HEK293 (cell line): Measurements from ENCODE around the gene EEF2K.
A peak's percentile ranks its signal among the peaks of the same experiment; 100 is the strongest.

Experiments
- GFI1B ChIP-seq: fragments of 450-650 bp; formaldehyde crosslinking; IDR thresholded peaks from 2 replicates; pipeline ENCODE4 v1.5.1; 2016; ENCODE audit warnings: missing biosample characterization, missing genetic modification characterization
- GLI4 ChIP-seq: fragments of 450-650 bp; formaldehyde crosslinking; IDR thresholded peaks from 2 replicates; pipeline ENCODE4 v1.5.1; 2016; ENCODE audit warnings: missing biosample characterization, missing genetic modification characterization
- GLIS1 ChIP-seq: fragments of 450-650 bp; formaldehyde crosslinking; IDR thresholded peaks from 2 replicates; pipeline ENCODE4 v1.5.1; 2016; ENCODE audit warnings: missing biosample characterization, missing genetic modification characterization
- GLIS2 ChIP-seq: fragments of 450-650 bp; formaldehyde crosslinking; IDR thresholded peaks from 2 replicates; pipeline ENCODE4 v1.5.1; 2016; ENCODE audit warnings: missing biosample characterization, missing genetic modification characterization
- HIC1 ChIP-seq: fragments of 450-650 bp; formaldehyde crosslinking; IDR thresholded peaks from 2 replicates; pipeline ENCODE4 v1.5.1; 2016; ENCODE audit warnings: missing biosample characterization, missing genetic modification characterization
- INSM2 ChIP-seq: fragments of 450-650 bp; formaldehyde crosslinking; IDR thresholded peaks from 2 replicates; pipeline ENCODE4 v1.5.1; 2016; ENCODE audit warnings: missing biosample characterization, missing genetic modification characterization
- KLF1 ChIP-seq: fragments of 450-650 bp; formaldehyde crosslinking; IDR thresholded peaks from 2 replicates; pipeline ENCODE4 v1.5.1; 2016; ENCODE audit warnings: missing biosample characterization, missing genetic modification characterization
- KLF9 ChIP-seq: fragments of 450-650 bp; formaldehyde crosslinking; IDR thresholded peaks from 2 replicates; pipeline ENCODE4 v1.5.1; 2016; ENCODE audit warnings: missing biosample characterization, missing genetic modification characterization, low read depth
- MEIS1 ChIP-seq: sonication (generic); formaldehyde crosslinking; IDR thresholded peaks from 2 replicates; pipeline ENCODE4 v1.8.1; 2022; ENCODE audit warnings: missing genetic modification reagents, mild to moderate bottlenecking, borderline replicate concordance
- MYNN ChIP-seq: fragments of 450-650 bp; formaldehyde crosslinking; IDR thresholded peaks from 2 replicates; pipeline ENCODE4 v1.5.1; 2016; ENCODE audit warnings: missing biosample characterization, missing genetic modification characterization, borderline replicate concordance
- OVOL3 ChIP-seq: fragments of 450-650 bp; formaldehyde crosslinking; IDR thresholded peaks from 2 replicates; pipeline ENCODE4 v1.5.1; 2016; ENCODE audit warnings: missing biosample characterization, missing genetic modification characterization
- PRDM1 ChIP-seq: fragments of 450-650 bp; formaldehyde crosslinking; IDR thresholded peaks from 2 replicates; pipeline ENCODE4; 2016; ENCODE audit warnings: missing biosample characterization, missing genetic modification characterization
- REPIN1 ChIP-seq: fragments of 450-650 bp; formaldehyde crosslinking; IDR thresholded peaks from 2 replicates; pipeline ENCODE4 v1.5.1; 2017; ENCODE audit warnings: missing biosample characterization, missing genetic modification characterization, low read depth
- SP7 ChIP-seq: fragments of 450-650 bp; formaldehyde crosslinking; IDR thresholded peaks from 2 replicates; pipeline ENCODE4 v1.5.1; 2016; ENCODE audit warnings: missing biosample characterization, missing genetic modification characterization
- ZBTB1 ChIP-seq: fragments of 450-650 bp; formaldehyde crosslinking; IDR thresholded peaks from 2 replicates; pipeline ENCODE4 v1.5.1; 2016; ENCODE audit warnings: missing biosample characterization, missing genetic modification characterization
- ZBTB17 ChIP-seq: fragments of 450-650 bp; formaldehyde crosslinking; IDR thresholded peaks from 2 replicates; pipeline ENCODE4 v1.5.1; 2016; ENCODE audit warnings: missing biosample characterization, missing genetic modification characterization
- ZBTB20 ChIP-seq: fragments of 450-650 bp; formaldehyde crosslinking; IDR thresholded peaks from 2 replicates; pipeline ENCODE4 v1.5.1; 2016; ENCODE audit warnings: missing biosample characterization, missing genetic modification characterization
- ZBTB21 ChIP-seq: fragments of 450-650 bp; formaldehyde crosslinking; IDR thresholded peaks from 2 replicates; pipeline ENCODE4 v1.5.1; 2017; ENCODE audit warnings: missing biosample characterization, missing genetic modification characterization
- ZBTB6 ChIP-seq: fragments of 450-650 bp; formaldehyde crosslinking; IDR thresholded peaks from 2 replicates; pipeline ENCODE4 v1.5.1; 2017; ENCODE audit warnings: missing biosample characterization, missing genetic modification characterization
- ZIC2 ChIP-seq: fragments of 450-650 bp; formaldehyde crosslinking; IDR thresholded peaks from 2 replicates; pipeline ENCODE4 v1.5.1; 2016; ENCODE audit warnings: missing biosample characterization, missing genetic modification characterization
- ZNF138 ChIP-seq: fragments of 450-650 bp; formaldehyde crosslinking; IDR thresholded peaks from 2 replicates; pipeline ENCODE4 v1.5.1; 2016; ENCODE audit warnings: missing biosample characterization, missing genetic modification characterization, borderline replicate concordance
- ZNF146 ChIP-seq: fragments of 450-650 bp; formaldehyde crosslinking; IDR thresholded peaks from 2 replicates; pipeline ENCODE4 v1.5.1; 2016; ENCODE audit warnings: missing biosample characterization, missing genetic modification characterization
- ZNF16 ChIP-seq: fragments of 450-650 bp; formaldehyde crosslinking; IDR thresholded peaks from 2 replicates; pipeline ENCODE4 v1.5.1; 2016; ENCODE audit warnings: low read depth, missing biosample characterization, missing genetic modification characterization
- ZNF175 ChIP-seq: fragments of 450-650 bp; formaldehyde crosslinking; IDR thresholded peaks from 2 replicates; pipeline ENCODE4 v1.5.1; 2016; ENCODE audit warnings: missing biosample characterization, missing genetic modification characterization
- ZNF239 ChIP-seq: fragments of 450-650 bp; formaldehyde crosslinking; IDR thresholded peaks from 2 replicates; pipeline ENCODE4 v1.5.1; 2016; ENCODE audit warnings: missing biosample characterization, missing genetic modification characterization
- ZNF24 ChIP-seq: fragments of 450-650 bp; formaldehyde crosslinking; IDR thresholded peaks from 2 replicates; pipeline ENCODE4 v1.5.1; 2016; ENCODE audit warnings: missing biosample characterization, missing genetic modification characterization
- ZNF433 ChIP-seq: fragments of 450-650 bp; formaldehyde crosslinking; IDR thresholded peaks from 2 replicates; pipeline ENCODE4 v1.5.1; 2016; ENCODE audit warnings: missing biosample characterization, missing genetic modification characterization, low read depth
- ZNF501 ChIP-seq: fragments of 450-650 bp; formaldehyde crosslinking; IDR thresholded peaks from 2 replicates; pipeline ENCODE4 v1.5.1; 2016; ENCODE audit warnings: missing biosample characterization, missing genetic modification characterization
- ZNF549 ChIP-seq: fragments of 450-650 bp; IDR thresholded peaks from 2 replicates; pipeline ENCODE4 v1.5.1; 2018; ENCODE audit warnings: missing biosample characterization, missing genetic modification characterization, mild to moderate bottlenecking, inconsistent platforms, moderate library complexity
- ZNF561 ChIP-seq: fragments of 450-650 bp; IDR thresholded peaks from 2 replicates; pipeline ENCODE4 v1.5.1; 2018; ENCODE audit warnings: missing biosample characterization, missing genetic modification characterization, borderline replicate concordance
- ZNF596 ChIP-seq: fragments of 450-650 bp; IDR thresholded peaks from 2 replicates; pipeline ENCODE4 v1.5.0; 2018; ENCODE audit warnings: missing biosample characterization, mild to moderate bottlenecking, missing genetic modification characterization, moderate library complexity
- ZNF600 ChIP-seq: fragments of 450-650 bp; formaldehyde crosslinking; IDR thresholded peaks from 2 replicates; pipeline ENCODE4 v1.5.1; 2016; ENCODE audit warnings: missing biosample characterization, missing genetic modification characterization
- ZNF610 ChIP-seq: fragments of 450-650 bp; formaldehyde crosslinking; IDR thresholded peaks from 2 replicates; pipeline ENCODE4 v1.5.1; 2016; ENCODE audit warnings: missing biosample characterization, missing genetic modification characterization, borderline replicate concordance
- ZNF623 ChIP-seq: fragments of 450-650 bp; formaldehyde crosslinking; IDR thresholded peaks from 2 replicates; pipeline ENCODE4 v1.5.1; 2016; ENCODE audit warnings: missing biosample characterization, missing genetic modification characterization
- ZNF658 ChIP-seq: fragments of 450-650 bp; formaldehyde crosslinking; IDR thresholded peaks from 2 replicates; pipeline ENCODE4; 2016; ENCODE audit warnings: missing biosample characterization, missing genetic modification characterization
- ZNF701 ChIP-seq: fragments of 450-650 bp; formaldehyde crosslinking; IDR thresholded peaks from 2 replicates; pipeline ENCODE4 v1.5.1; 2016; ENCODE audit warnings: missing biosample characterization, missing genetic modification characterization
- ZNF768 ChIP-seq: fragments of 450-650 bp; formaldehyde crosslinking; IDR thresholded peaks from 2 replicates; pipeline ENCODE4 v1.5.1; 2018; ENCODE audit warnings: missing biosample characterization, mild to moderate bottlenecking, missing genetic modification characterization
- ZNF785 ChIP-seq: fragments of 450-650 bp; formaldehyde crosslinking; IDR thresholded peaks from 2 replicates; pipeline ENCODE4 v1.5.1; 2016; ENCODE audit warnings: missing biosample characterization, missing genetic modification characterization
- ZSCAN16 ChIP-seq: fragments of 450-650 bp; formaldehyde crosslinking; IDR thresholded peaks from 2 replicates; pipeline ENCODE4 v1.5.1; 2016; ENCODE audit warnings: missing biosample characterization, missing genetic modification characterization

The EEF2K gene

GRCh38 chr16:22296225-22297113 is 90.4 kb downstream of the EEF2K start (continued):
- no peak for TF ChIP-seq INSM2
- TF ChIP-seq ZNF701 (tag by site-specific recombination): no peak
- no peak for TF ChIP-seq MYNN (tag by site-specific recombination)
- TF ChIP-seq ZNF146 (tag by site-specific recombination): no peak
- no peak; the same call in 1 of the 2 replicates for TF ChIP-seq OVOL3 (tag by site-specific recombination)
- TF ChIP-seq ZNF433 (tag by site-specific recombination): no peak
- no peak for TF ChIP-seq MEIS1 (CRISPR knock-in tag)
- no peak for TF ChIP-seq ZBTB6 (tag by site-specific recombination)
- TF ChIP-seq ZNF239: no peak
- no peak; the same call in 1 of the 2 replicates for TF ChIP-seq ZNF623
- TF ChIP-seq KLF1 (tag by site-specific recombination): peak; percentile 40
- 0 out of 2 replicates have a peak, but pooled peaks have one; percentile 16 for TF ChIP-seq GLIS1 (tag by site-specific recombination)
- no peak; the same call in 1 of the 2 replicates for TF ChIP-seq GLIS2 (tag by site-specific recombination)
- TF ChIP-seq ZNF24 (tag by site-specific recombination): no peak
- no peak for TF ChIP-seq ZNF768
- TF ChIP-seq HIC1 (tag by site-specific recombination): no peak
- no peak for TF ChIP-seq ZNF501 (tag by site-specific recombination)
- TF ChIP-seq ZNF610 (tag by site-specific recombination): 0 out of 2 replicates have a peak, but pooled peaks have one; percentile 41
- TF ChIP-seq ZNF596 (tag by site-specific recombination): no peak
- no peak for TF ChIP-seq ZSCAN16 (tag by site-specific recombination)
- no peak for TF ChIP-seq ZNF785 (tag by site-specific recombination)
- no peak for TF ChIP-seq ZBTB1 (tag by site-specific recombination)
- no peak for TF ChIP-seq ZNF561
- no peak for TF ChIP-seq ZNF138 (tag by site-specific recombination)
- TF ChIP-seq REPIN1: no peak
- TF ChIP-seq ZNF175 (tag by site-specific recombination): no peak
- no peak for TF ChIP-seq ZBTB21
- TF ChIP-seq KLF9 (tag by site-specific recombination): no peak
- TF ChIP-seq ZBTB20 (tag by site-specific recombination): peak; percentile 15; the same call in 1 of the 2 replicates
- TF ChIP-seq ZIC2 (tag by site-specific recombination): no peak
- no peak for TF ChIP-seq ZNF16 (tag by site-specific recombination)
- TF ChIP-seq ZBTB17: peak; percentile 88
- TF ChIP-seq GLI4 (tag by site-specific recombination): no peak
- no peak; the same call in 1 of the 2 replicates for TF ChIP-seq SP7
- TF ChIP-seq ZNF658 (tag by site-specific recombination): no peak
- TF ChIP-seq GFI1B (tag by site-specific recombination): no peak
- TF ChIP-seq ZNF600: no peak
- TF ChIP-seq ZNF549 (tag by site-specific recombination): no peak
- no peak for TF ChIP-seq PRDM1 (tag by site-specific recombination)
